ENCODE measurements around the gene GPRC5B. TPM values are rescaled to one million over a fixed set of nuclear protein-coding genes. Genes with fewer than 3 reads are reported as not detected.

GPRC5B gene
- total RNA-seq, 1 experiment from 2014 or later: 6.9 TPM

DNA sequence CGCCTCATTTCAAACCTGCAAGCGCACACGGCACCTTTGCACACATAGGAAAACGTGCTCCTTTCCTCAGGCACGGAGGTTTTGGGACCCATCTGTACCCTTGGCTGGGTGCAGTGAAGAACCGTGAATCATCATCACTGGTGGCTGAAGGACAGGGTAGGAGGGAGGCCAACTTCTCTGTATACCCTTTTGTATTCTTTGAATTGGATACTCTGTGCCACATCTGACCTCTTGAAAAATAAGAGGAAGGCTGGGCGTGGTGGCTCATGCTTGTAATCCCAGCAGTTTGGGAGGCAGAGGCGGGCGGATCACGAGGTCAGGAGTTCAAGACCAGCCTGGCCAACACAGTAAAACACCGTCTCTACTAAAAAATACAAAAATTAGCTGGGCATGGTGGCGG is 11.7 kb downstream of the GPRC5B start:
- TF ChIP-seq EZH2 (IDR thresholded peaks at IDR 0.05; ENCODE audit: borderline replicate concordance, low read depth, low read length, poor library complexity, severe bottlenecking): no peak
- TF ChIP-seq, protein P1, sequence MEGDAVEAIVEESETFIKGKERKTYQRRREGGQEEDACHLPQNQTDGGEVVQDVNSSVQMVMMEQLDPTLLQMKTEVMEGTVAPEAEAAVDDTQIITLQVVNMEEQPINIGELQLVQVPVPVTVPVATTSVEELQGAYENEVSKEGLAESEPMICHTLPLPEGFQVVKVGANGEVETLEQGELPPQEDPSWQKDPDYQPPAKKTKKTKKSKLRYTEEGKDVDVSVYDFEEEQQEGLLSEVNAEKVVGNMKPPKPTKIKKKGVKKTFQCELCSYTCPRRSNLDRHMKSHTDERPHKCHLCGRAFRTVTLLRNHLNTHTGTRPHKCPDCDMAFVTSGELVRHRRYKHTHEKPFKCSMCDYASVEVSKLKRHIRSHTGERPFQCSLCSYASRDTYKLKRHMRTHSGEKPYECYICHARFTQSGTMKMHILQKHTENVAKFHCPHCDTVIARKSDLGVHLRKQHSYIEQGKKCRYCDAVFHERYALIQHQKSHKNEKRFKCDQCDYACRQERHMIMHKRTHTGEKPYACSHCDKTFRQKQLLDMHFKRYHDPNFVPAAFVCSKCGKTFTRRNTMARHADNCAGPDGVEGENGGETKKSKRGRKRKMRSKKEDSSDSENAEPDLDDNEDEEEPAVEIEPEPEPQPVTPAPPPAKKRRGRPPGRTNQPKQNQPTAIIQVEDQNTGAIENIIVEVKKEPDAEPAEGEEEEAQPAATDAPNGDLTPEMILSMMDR (conservative IDR thresholded peaks at IDR 0.05; ENCODE audit: low read depth, low read length): no peak
- POLR2A ChIA-PET (ENCODE audit: low non-redundant PET): interaction anchor here (0.7 kb wide), 1 partner anchor 15 kb away, joined by 4 read pairs; no protein-coding TSS in a partner anchor
- DNase-seq (ENCODE audit: low spot score): no peak
- no peak overlapping the region for H3K27ac ChIP-seq (ENCODE audit: low read depth, low read length, poor library complexity, severe bottlenecking)
- CTCF ChIA-PET: no interaction called here
- no peaks in the 10 kb centered on the region for H3K9me3 ChIP-seq (ENCODE audit: low read depth, low read length, poor library complexity, severe bottlenecking)
- intact Hi-C loops (cut with micrococcal nuclease; ENCODE audit: unreplicated experiment): no loop called here
- BruUV-seq (replicated peaks): no TSS peak
- H3K4me1 ChIP-seq (ENCODE audit: insufficient read depth, low read length, poor library complexity, severe bottlenecking): peaks cover 7% of the 10 kb centered on the region
- no peak overlapping the region for H3K4me3 ChIP-seq (ENCODE audit: low read depth, low read length, poor library complexity, severe bottlenecking)
- H3K27me3 ChIP-seq (replicated peaks; ENCODE audit: insufficient read depth, low read depth, low read length, poor library complexity): no peaks in the 10 kb centered on the region
- no peaks in the 10 kb centered on the region for H3K36me3 ChIP-seq (ENCODE audit: insufficient read depth, low read length, poor library complexity, severe bottlenecking)

DNA sequence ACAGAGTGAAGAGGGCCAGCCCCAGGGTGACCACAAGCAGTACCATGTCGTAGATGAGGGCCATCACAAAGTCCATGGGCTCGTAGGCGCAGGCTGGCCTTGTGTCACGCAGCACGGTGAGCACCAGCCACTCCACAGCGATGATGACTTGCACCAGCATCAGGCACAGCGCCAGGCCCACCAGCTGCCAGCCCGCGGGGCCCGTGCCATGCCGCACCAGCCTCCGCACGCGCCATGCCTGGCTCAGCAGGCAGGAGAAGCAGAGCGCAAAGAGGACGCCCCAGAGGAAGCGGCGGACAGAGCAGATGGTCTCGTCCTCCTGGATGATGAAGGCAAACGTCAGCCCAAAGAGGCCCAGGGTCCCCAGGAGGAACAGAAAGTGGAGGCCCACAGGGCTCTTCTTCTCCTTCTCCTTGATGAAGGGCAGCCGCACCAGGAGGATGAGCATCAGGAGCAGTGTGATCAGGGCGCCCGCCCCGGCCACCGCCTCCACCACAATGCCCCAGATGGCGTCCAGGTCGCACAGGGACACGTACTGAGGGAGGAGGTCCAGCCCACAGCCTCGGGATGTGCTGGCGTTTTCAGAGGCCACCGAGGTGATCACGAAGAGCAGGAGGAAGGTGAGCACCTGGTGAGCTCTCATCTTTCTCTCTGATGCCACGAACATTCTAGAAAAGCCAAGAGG is 12.3 kb downstream of the GPRC5B start:
- no peak for DNase-seq (ENCODE audit: low spot score)
- CTCF ChIA-PET: no interaction called here
- no TSS peak for BruUV-seq (replicated peaks)
- no peak overlapping the region for H3K27ac ChIP-seq (ENCODE audit: low read depth, low read length, poor library complexity, severe bottlenecking)
- no peaks in the 10 kb centered on the region for H3K27me3 ChIP-seq (replicated peaks; ENCODE audit: insufficient read depth, low read depth, low read length, poor library complexity)
- no peak overlapping the region for H3K4me3 ChIP-seq (ENCODE audit: low read depth, low read length, poor library complexity, severe bottlenecking)
- H3K36me3 ChIP-seq (ENCODE audit: insufficient read depth, low read length, poor library complexity, severe bottlenecking): no peaks in the 10 kb centered on the region
- peaks cover 7% of the 10 kb centered on the region for H3K4me1 ChIP-seq (ENCODE audit: insufficient read depth, low read length, poor library complexity, severe bottlenecking)
- no peak for TF ChIP-seq EZH2 (IDR thresholded peaks at IDR 0.05; ENCODE audit: borderline replicate concordance, low read depth, low read length, poor library complexity, severe bottlenecking)
- TF ChIP-seq, protein P1 (conservative IDR thresholded peaks at IDR 0.05; ENCODE audit: low read depth, low read length): no peak
- no peaks in the 10 kb centered on the region for H3K9me3 ChIP-seq (ENCODE audit: low read depth, low read length, poor library complexity, severe bottlenecking)
- POLR2A ChIA-PET (ENCODE audit: low non-redundant PET): interaction anchor here (0.7 kb wide), 1 partner anchor 14 kb away, joined by 4 read pairs; no protein-coding TSS in a partner anchor
- intact Hi-C loops (cut with micrococcal nuclease; ENCODE audit: unreplicated experiment): no loop called here

DNA sequence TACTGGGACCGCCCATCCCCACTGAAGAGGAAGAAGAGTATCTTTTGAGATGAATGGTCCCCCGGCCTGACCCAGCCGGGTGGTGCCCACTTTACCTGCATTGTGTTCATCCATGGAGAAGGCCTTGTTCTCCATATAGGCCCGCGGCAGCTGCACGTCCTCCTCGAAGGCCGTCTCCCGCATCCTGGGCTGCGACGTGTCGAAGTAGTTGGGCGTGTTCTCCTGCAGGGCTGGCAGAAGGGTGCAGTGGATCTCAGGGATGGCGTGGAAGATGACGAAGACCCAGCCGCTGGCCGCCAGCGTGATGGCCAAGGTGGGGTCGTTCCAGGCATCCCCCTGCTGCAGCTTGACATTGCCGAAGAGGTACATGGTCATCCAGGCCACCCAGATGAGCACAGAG is 12.9 kb downstream of the GPRC5B start:
- DNase-seq (ENCODE audit: low spot score): no peak
- Histone ChIP-seq H3K27me3 (replicated peaks; ENCODE audit: insufficient read depth, low read depth, low read length, poor library complexity) (no peaks in the 10 kb centered on the region), H3K4me3 (ENCODE audit: low read depth, low read length, poor library complexity, severe bottlenecking) (no peak overlapping the region), H3K4me1 (ENCODE audit: insufficient read depth, low read length, poor library complexity, severe bottlenecking) (peaks cover 7% of the 10 kb centered on the region), H3K9me3 (ENCODE audit: low read depth, low read length, poor library complexity, severe bottlenecking) (no peaks in the 10 kb centered on the region), H3K36me3 (ENCODE audit: insufficient read depth, low read length, poor library complexity, severe bottlenecking) (no peaks in the 10 kb centered on the region), H3K27ac (ENCODE audit: low read depth, low read length, poor library complexity, severe bottlenecking) (no peak overlapping the region)
- ChIA-PET POLR2A (ENCODE audit: low non-redundant PET) (no interaction called here), CTCF (no interaction called here)
- no peak for TF ChIP-seq EZH2 (IDR thresholded peaks at IDR 0.05; ENCODE audit: borderline replicate concordance, low read depth, low read length, poor library complexity, severe bottlenecking)
- TF ChIP-seq, protein P1 (conservative IDR thresholded peaks at IDR 0.05; ENCODE audit: low read depth, low read length): no peak
- intact Hi-C loops (cut with micrococcal nuclease; ENCODE audit: unreplicated experiment): no loop called here
- BruUV-seq (replicated peaks): no TSS peak
